Measurements from ENCODE around the gene DIPK1A. TPM values are rescaled to one million over a fixed set of nuclear protein-coding genes. Genes with fewer than 3 reads are reported as not detected.

DIPK1A gene
- total and polyA plus RNA-seq, 11 donors: 2.8 to 11.6 (median 6.2) TPM

- peak in 4 of 5 donors; percentile 68 to 79 (median 74) for DNase-seq
- Histone ChIP-seq H3K4me1 (peaks cover 0 to 8% (median 0%) of the 10 kb centered on the region in 12 donors), H3K27me3 (no peaks in the 10 kb centered on the region), H3K9me3 (no peaks in the 10 kb centered on the region), H3K4me3 (no peak overlapping the region), H3K36me3 (no peaks in the 10 kb centered on the region), H3K27ac (no peak overlapping the region)
- WGBS, 4 donors: 57 to 59% (median 58%) methylated on average over 5 of the region's 5 CpGs
- peak; percentile 80 to 93 (median 88) for ATAC-seq
- no peak for TF ChIP-seq POLR2A (IDR thresholded peaks at IDR 0.05)
- TF ChIP-seq CTCF (IDR thresholded peaks at IDR 0.05): peak; percentile 85 to 93 (median 88)
- intact Hi-C loops (cut with DNase I): loop anchor here (1.0 to 5.0 kb wide), 6 partner anchors 33 to 136 kb away; partner anchors contain the start of gene DIPK1A (in 1 of the 10)
Observed at GRCh38 chr1:92994105-92994712, 32.9 kb upstream of the DIPK1A start.

DNA sequence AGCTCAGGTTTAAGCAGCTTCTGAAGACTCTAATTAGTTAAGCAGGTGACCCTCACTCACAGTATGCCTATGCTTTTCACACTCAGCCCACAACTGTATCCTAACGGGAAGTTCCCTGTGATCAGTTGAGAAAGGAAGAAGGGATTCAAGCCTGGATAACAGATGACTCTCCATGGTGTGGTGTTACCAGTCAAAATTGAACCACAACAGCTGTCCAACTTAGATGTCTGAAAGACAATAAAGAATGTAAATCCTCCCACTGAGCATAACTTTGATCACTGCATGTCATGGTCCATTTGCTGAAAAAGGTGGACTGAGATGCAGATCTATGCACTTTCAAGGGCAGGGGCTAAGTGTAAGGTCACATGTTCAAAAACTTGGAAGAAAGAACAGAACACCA is 32.3 kb upstream of the DIPK1A start:
- ATAC-seq: no peak

GRCh38 chr1:92992877-92993276 is 31.6 kb upstream of the DIPK1A start:
- WGBS, 4 donors: 86 to 95% (median 91%) methylated on average over 1 of the region's 1 CpG
- Histone ChIP-seq H3K27me3 (no peaks in the 10 kb centered on the region), H3K27ac (no peak overlapping the region), H3K9me3 (no peaks in the 10 kb centered on the region), H3K4me3 (no peak overlapping the region), H3K4me1 (peaks cover 0 to 8% (median 0%) of the 10 kb centered on the region in 12 donors), H3K36me3 (no peaks in the 10 kb centered on the region)
- no peak for TF ChIP-seq POLR2A (IDR thresholded peaks at IDR 0.05)
- no peak for TF ChIP-seq CTCF (IDR thresholded peaks at IDR 0.05)
- ATAC-seq: no peak
- intact Hi-C loops (cut with DNase I): loop anchor here in 2 of 10 donors (1.0 to 5.0 kb wide), 3 partner anchors 36 to 134 kb away; no protein-coding TSS in a partner anchor
- DNase-seq: no peak

More for the DNA sequence above, 32.3 kb upstream of the DIPK1A start:
- Histone ChIP-seq H3K36me3 (no peaks in the 10 kb centered on the region), H3K4me1 (peaks cover 0 to 8% (median 0%) of the 10 kb centered on the region in 12 donors), H3K27me3 (no peaks in the 10 kb centered on the region), H3K27ac (no peak overlapping the region), H3K9me3 (no peaks in the 10 kb centered on the region), H3K4me3 (no peak overlapping the region)
- no peak for DNase-seq
- TF ChIP-seq POLR2A (IDR thresholded peaks at IDR 0.05) (no peak), CTCF (IDR thresholded peaks at IDR 0.05) (no peak)
- intact Hi-C loops (cut with DNase I): loop anchor here in 2 of 10 donors (1.0 to 5.0 kb wide), 3 partner anchors 36 to 134 kb away; no protein-coding TSS in a partner anchor
- 87 to 100% (median 90%) methylated on average over 1 of the region's 1 CpG for WGBS, 4 donors

DNA sequence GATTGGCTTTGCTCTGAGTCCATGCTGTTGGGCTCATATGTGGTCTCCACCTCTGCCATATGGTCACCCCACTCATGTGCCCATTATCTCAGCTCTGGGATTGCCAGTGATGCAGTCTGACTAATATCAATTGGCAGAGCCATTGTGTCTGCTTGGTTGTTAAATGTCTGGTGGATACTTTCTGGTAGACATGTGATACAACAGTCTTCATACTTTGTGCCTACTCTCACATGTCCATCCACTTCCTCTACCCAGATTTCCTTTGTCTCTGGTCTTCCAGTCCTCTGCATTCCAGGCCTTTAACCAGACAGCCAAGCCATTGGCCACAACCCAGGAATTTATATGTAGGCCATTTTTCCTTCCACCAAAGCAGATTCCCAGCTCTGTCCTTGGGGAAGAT is 30.8 kb upstream of the DIPK1A start:
- ATAC-seq (no peak), DNase-seq (no peak)
- TF ChIP-seq CTCF (IDR thresholded peaks at IDR 0.05) (no peak), POLR2A (IDR thresholded peaks at IDR 0.05) (no peak)
- Histone ChIP-seq H3K36me3 (no peaks in the 10 kb centered on the region), H3K27ac (no peak overlapping the region), H3K27me3 (no peaks in the 10 kb centered on the region), H3K4me1 (peaks cover 0 to 8% (median 0%) of the 10 kb centered on the region in 12 donors), H3K4me3 (no peak overlapping the region), H3K9me3 (no peaks in the 10 kb centered on the region)
- intact Hi-C loops (cut with DNase I): loop anchor here in 1 of 10 donors (2.0 to 5.0 kb wide), 2 partner anchors 35 to 131 kb away; no protein-coding TSS in a partner anchor
